Endodermal cell (in vitro differentiated cells): ENCODE measurements around the gene SOCS2. TPM values are rescaled to one million over a fixed set of nuclear protein-coding genes. Genes with fewer than 3 reads are reported as not detected.

Experiments
- DNase-seq: peaks from one replicate; pipeline ENCODE4 v3.0.0-alpha.2; 2017
- H3K27ac ChIP-seq: 2 replicates; pipeline ENCODE4 v1.5.1; 2013; ENCODE audit warnings: mild to moderate bottlenecking, low read depth, low read length, moderate library complexity
- H3K27me3 ChIP-seq: 2 replicates; pipeline ENCODE4 v1.6.1; 2013; ENCODE audit warnings: mild to moderate bottlenecking, low read length, moderate library complexity; ENCODE audit not compliant: insufficient read depth, control insufficient read depth, poor library complexity, severe bottlenecking
- H3K36me3 ChIP-seq: 2 replicates; pipeline ENCODE4 v1.7.0; 2013; ENCODE audit warnings: mild to moderate bottlenecking, low read length, moderate library complexity; ENCODE audit not compliant: control insufficient read depth, insufficient read depth
- H3K4me1 ChIP-seq: one replicate; pipeline ENCODE4 v1.7.0; 2013; ENCODE audit warnings: low read length; ENCODE audit not compliant: control insufficient read depth, insufficient read depth
- H3K4me3 ChIP-seq: 2 replicates; pipeline ENCODE4 v1.5.1; 2013; ENCODE audit warnings: mild to moderate bottlenecking, low read length, moderate library complexity
- H3K9ac ChIP-seq: 2 replicates; pipeline ENCODE4 v1.6.1; 2013; ENCODE audit warnings: mild to moderate bottlenecking, low read length, moderate library complexity; ENCODE audit not compliant: poor library complexity, severe bottlenecking; ENCODE audit errors: extremely low read depth
- H3K9me3 ChIP-seq: 2 replicates; pipeline ENCODE4 v1.6.1; 2013; ENCODE audit warnings: mild to moderate bottlenecking, low read length, moderate library complexity; ENCODE audit not compliant: control insufficient read depth
- H3K27ac Mint-ChIP-seq: 2 replicates; pipeline ENCODE4 v1.8.0; 2020; ENCODE audit warnings: mixed read lengths
- H3K27me3 Mint-ChIP-seq: 2 replicates; pipeline ENCODE4 v1.8.0; 2021; ENCODE audit warnings: mild to moderate bottlenecking, mixed read lengths; ENCODE audit not compliant: insufficient read depth
- H3K36me3 Mint-ChIP-seq: 2 replicates; pipeline ENCODE4 v1.8.0; 2020; ENCODE audit warnings: low read depth, mixed read lengths
- H3K4me1 Mint-ChIP-seq: 2 replicates; pipeline ENCODE4 v1.8.0; 2020; ENCODE audit warnings: mixed read lengths
- H3K4me3 Mint-ChIP-seq: 2 replicates; pipeline ENCODE4 v1.8.0; 2020; ENCODE audit warnings: mild to moderate bottlenecking, moderate library complexity, mixed read lengths
- H3K9me3 Mint-ChIP-seq: 2 replicates; pipeline ENCODE4 v1.8.0; 2020; ENCODE audit warnings: mild to moderate bottlenecking, mixed read lengths
- WGBS, 2 experiments: methylation state at CpG; one replicate each; pipeline versions ENCODE4 v1.1.5 to v1.1.7; 2013; ENCODE audit warnings: missing lambda C conversion rate in 2 of 2, mixed read lengths in 1 of 2; ENCODE audit not compliant: insufficient coverage in 1 of 2, insufficient read length in 1 of 2; 5-methylcytosine and 5-hydroxymethylcytosine counted together
- total RNA-seq, 2 donors: library from RNA; stranded (reverse); fragmentation: NEBNext Ultra II Directional in 1 of 2; extraction: Animal tissue kit (Norgen Biotek cat#: 25700) in 1 of 2; gene quantifications; 2 replicates in 1 of 2; 3 replicates in 1 of 2; pipeline ENCODE4 v1.2.1, GENCODE V29; 2021
- TF ChIP-seq, protein P1 (sequence below): fragments of 200-600 bp; sonication (generic); conservative IDR thresholded peaks from 2 replicates; pipeline ENCODE4 v1.5.0; 2021; ENCODE audit warnings: antibody characterized with exemption, mild to moderate bottlenecking

SOCS2 gene
- total RNA-seq, 2 donors from 2014 or later: 46.9 to 60.2 TPM

- Histone ChIP-seq H3K27ac (no peak overlapping the region), H3K27me3 (no peaks in the 10 kb centered on the region), H3K9ac (no peak overlapping the region), H3K4me1 (no peaks in the 10 kb centered on the region), H3K4me3 (no peak overlapping the region), H3K36me3 (no peaks in the 10 kb centered on the region), H3K9me3 (no peaks in the 10 kb centered on the region)
- Mint-ChIP-seq H3K27me3 (no peaks in the 10 kb centered on the region), H3K4me3 (no peak overlapping the region), H3K36me3 (no peaks in the 10 kb centered on the region), H3K4me1 (peaks cover 28% of the 10 kb centered on the region), H3K27ac (no peak overlapping the region), H3K9me3 (no peaks in the 10 kb centered on the region)
- peak; percentile 29 for DNase-seq
- TF ChIP-seq, protein P1, sequence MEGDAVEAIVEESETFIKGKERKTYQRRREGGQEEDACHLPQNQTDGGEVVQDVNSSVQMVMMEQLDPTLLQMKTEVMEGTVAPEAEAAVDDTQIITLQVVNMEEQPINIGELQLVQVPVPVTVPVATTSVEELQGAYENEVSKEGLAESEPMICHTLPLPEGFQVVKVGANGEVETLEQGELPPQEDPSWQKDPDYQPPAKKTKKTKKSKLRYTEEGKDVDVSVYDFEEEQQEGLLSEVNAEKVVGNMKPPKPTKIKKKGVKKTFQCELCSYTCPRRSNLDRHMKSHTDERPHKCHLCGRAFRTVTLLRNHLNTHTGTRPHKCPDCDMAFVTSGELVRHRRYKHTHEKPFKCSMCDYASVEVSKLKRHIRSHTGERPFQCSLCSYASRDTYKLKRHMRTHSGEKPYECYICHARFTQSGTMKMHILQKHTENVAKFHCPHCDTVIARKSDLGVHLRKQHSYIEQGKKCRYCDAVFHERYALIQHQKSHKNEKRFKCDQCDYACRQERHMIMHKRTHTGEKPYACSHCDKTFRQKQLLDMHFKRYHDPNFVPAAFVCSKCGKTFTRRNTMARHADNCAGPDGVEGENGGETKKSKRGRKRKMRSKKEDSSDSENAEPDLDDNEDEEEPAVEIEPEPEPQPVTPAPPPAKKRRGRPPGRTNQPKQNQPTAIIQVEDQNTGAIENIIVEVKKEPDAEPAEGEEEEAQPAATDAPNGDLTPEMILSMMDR: no peak
- WGBS, 2 experiments: 60 to 74% methylated on average over 2 to 4 of the region's 4 CpGs
Measured at GRCh38 chr12:93526786-93527428, 45.6 kb upstream of the SOCS2 start.

DNA sequence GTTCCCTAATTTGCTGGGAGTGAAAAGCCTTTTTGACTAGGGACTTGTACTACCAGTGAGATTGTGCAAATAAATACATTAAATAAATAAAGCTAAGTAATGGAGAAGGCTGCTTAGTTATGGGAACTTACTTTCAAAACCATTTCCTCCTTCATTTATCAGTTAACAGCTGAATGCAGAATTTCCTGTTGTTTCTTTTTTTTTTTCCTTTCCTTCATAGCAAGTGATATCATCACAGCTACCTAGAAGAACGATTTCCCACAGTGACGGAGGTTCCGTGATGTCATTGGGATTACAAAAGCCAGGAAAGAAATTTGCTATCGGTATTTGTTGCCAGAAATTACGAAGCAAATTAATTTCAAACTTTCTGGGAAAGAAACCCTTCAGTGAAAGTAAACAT lies 42.1 kb upstream of the SOCS2 start:
- H3K36me3 ChIP-seq: no peaks in the 10 kb centered on the region
- no peak overlapping the region for H3K4me3 ChIP-seq
- H3K4me1 ChIP-seq: no peaks in the 10 kb centered on the region
- peak; percentile 9 for DNase-seq
- Mint-ChIP-seq H3K36me3 (no peaks in the 10 kb centered on the region), H3K4me3 (no peak overlapping the region), H3K27me3 (no peaks in the 10 kb centered on the region), H3K27ac (no peak overlapping the region), H3K4me1 (peaks cover 14% of the 10 kb centered on the region), H3K9me3 (no peaks in the 10 kb centered on the region)
- H3K27me3 ChIP-seq: no peaks in the 10 kb centered on the region
- 90 to 96% methylated on average over 4 to 5 of the region's 5 CpGs for WGBS, 2 experiments
- TF ChIP-seq, protein P1: no peak
- H3K9ac ChIP-seq: no peak overlapping the region
- H3K9me3 ChIP-seq: no peaks in the 10 kb centered on the region
- H3K27ac ChIP-seq: no peak overlapping the region

DNA sequence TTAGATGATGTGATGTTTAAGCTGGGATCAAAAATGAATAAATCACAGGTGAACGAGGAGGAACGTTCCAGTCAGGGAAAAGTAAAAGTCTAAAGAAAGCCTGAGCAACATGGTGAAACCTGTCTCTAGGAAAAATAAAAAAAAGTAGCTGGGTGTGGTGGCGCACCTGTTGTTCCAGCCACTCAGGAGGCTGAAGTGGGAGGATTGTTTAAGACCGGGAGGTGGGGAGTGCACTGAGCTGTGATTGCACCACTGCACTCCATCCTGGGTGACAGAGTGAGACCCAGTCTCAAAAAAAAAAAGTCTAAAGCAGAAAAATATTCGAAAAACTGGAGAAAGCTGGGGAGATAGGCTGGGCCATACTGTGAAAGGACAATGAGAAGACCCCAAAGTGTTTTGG lies 39.2 kb upstream of the SOCS2 start:
- H3K27me3 ChIP-seq: no peaks in the 10 kb centered on the region

More for the DNA sequence above, 39.2 kb upstream of the SOCS2 start:
- no peak overlapping the region for H3K27ac ChIP-seq
- WGBS, 2 experiments: 92 to 100% methylated on average over 5 of the region's 5 CpGs
- H3K9ac ChIP-seq: no peak overlapping the region
- no peaks in the 10 kb centered on the region for H3K36me3 Mint-ChIP-seq
- no peaks in the 10 kb centered on the region for H3K9me3 ChIP-seq
- H3K4me3 Mint-ChIP-seq: no peak overlapping the region
- no peak overlapping the region for H3K4me3 ChIP-seq
- H3K36me3 ChIP-seq: no peaks in the 10 kb centered on the region
- no peaks in the 10 kb centered on the region for H3K27me3 Mint-ChIP-seq
- DNase-seq: peak; percentile 22
- TF ChIP-seq, protein P1: no peak
- no peaks in the 10 kb centered on the region for H3K9me3 Mint-ChIP-seq
- H3K4me1 Mint-ChIP-seq: peaks cover 4% of the 10 kb centered on the region
- no peak overlapping the region for H3K27ac Mint-ChIP-seq
- H3K4me1 ChIP-seq: no peaks in the 10 kb centered on the region
